Skeletal muscle cell (primary cell): ENCODE results near the gene SEMA3C.

Source experiments
- DNase-seq: peaks from one replicate; pipeline ENCODE4 v3.0.0-alpha.2; 2010; ENCODE audit warnings: low read depth
- H3K4me3 ChIP-seq: 2 replicates; pipeline ENCODE4 v1.5.1; 2011; ENCODE audit warnings: low read depth, mild to moderate bottlenecking, control low read depth, low read length, moderate library complexity

The SEMA3C gene

DNA sequence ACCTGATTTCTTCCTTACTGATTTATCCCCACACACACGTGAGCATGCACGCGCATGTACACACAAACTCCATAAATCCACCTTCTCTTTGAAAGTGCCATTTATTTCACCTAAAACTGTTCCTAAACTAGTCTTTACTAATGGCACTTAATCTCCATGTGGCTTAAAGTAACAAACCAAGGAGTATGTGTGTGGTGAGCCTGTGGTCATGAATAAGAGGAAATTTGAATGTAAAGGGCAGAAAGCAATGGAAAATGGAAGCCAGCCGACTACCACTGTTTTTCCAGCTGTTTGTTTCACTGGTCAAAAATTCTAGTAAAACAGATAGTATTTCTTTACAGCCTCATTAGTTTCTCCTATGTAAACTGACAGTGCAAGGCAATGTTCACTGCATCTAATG, 23.8 kb downstream of the SEMA3C start:
- DNase-seq: no peak
- H3K4me3 ChIP-seq: no peak overlapping the region

DNA sequence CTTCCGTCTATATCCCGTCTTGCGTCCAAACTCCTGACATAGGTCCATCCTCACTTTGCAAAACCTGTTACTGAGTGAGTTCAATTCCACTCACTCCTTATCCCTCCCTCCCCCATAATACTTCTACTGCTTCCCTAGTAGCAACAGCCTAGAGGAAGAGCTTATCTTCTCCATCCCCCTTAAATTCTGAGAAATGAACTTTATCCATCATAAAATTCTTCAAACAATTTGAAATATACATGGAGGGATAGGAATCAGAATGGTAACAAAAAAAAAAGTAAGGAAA, 27.6 kb downstream of the SEMA3C start:
- DNase-seq: no peak
- no peak overlapping the region for H3K4me3 ChIP-seq

DNA sequence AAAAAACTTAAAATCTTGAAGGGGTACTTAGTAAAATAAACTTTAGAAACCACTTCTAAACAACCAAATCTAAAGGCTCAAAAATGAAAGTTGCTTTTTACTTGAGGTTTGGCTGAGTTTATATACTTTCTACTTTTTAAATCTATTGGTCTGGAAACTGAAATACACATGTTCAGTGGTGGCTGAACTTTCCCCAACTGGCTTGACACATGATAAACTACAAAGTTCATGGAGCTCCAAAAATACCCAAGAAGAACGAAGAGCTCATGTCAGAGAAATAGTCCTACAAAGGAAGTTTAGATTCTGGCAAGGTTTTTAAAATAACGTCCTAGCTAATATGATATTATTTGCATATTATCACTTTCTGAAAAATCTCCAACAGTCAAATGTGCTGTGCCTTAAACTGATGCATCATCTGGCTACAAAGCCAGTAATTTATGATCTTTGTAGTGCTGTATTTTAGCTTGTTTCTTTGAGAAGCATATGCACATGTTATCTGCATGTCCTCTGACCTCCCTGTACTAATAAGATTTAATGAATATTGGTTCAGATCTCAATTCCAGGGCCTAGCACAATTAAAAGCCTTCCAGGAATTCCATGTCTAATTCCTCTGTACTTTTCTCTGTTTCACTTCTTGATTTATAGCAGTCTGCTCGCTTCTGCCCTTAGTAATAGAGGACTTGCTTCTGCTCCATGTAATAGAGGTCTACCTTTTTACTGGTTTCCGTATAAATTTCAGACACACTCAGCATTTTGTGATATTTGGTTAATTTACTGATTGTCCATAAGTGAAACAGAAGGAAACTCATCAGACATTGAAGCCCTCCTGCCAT, 28.2 kb downstream of the SEMA3C start:
- no peak overlapping the region for H3K4me3 ChIP-seq
- DNase-seq: no peak

GRCh38 chr7:80889525-80889924, 29.3 kb downstream of the SEMA3C start:
- H3K4me3 ChIP-seq: no peak overlapping the region
- DNase-seq: no peak

- no peak overlapping the region for H3K4me3 ChIP-seq
- no peak for DNase-seq
Measured at GRCh38 chr7:80885757-80886156, 33.1 kb downstream of the SEMA3C start.

GRCh38 chr7:80884511-80885195, 34.2 kb downstream of the SEMA3C start:
- DNase-seq: no peak
- no peak overlapping the region for H3K4me3 ChIP-seq

DNA sequence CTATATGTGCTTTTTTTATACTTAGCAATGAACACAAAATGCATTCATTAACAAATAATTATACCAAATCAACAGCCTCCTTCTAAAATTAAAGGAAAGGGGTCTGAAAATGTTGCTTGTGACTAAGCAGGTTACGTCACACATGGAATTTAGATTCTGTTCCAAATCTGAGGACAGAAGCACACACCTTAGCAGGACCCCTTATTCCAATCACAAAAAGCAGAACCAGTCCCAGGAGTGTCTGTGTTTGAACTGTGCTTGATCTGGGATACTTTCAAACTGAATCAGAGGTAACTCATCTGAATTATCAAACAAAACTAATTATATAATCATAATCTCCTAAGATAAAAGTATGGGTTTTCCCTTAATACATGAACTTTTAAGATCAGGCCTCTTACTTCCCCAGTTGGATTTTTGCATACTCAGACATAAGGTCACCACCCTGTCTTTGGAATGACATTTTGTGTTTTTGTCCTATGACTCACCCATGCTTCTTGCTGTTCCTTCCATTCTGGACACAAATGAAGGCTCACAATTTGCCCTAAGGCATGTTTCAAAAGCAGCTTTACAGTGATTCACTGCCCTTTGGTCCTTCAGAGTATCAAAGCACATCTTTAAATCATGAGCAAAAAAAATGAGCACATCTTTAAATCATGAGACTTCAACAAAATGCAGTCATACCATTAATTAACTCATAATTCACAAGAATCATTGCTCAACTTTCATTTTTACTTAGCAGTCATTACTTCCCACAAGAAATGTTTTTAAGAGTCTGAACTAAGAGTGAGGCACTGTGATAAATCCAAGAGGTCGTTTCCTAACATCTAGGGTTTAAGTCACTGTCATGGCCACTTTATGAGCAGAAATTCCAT, 35.5 kb downstream of the SEMA3C start:
- H3K4me3 ChIP-seq: no peak overlapping the region
- DNase-seq: peak; percentile 98

GRCh38 chr7:80882213-80882801, 36.5 kb downstream of the SEMA3C start:
- no peak for DNase-seq
- H3K4me3 ChIP-seq: no peak overlapping the region

- DNase-seq: no peak
- no peak overlapping the region for H3K4me3 ChIP-seq
Measured at GRCh38 chr7:80881351-80881900, 37.4 kb downstream of the SEMA3C start.

GRCh38 chr7:80879849-80880248, 39.0 kb downstream of the SEMA3C start:
- DNase-seq: no peak

GRCh38 chr7:80876894-80877414, 41.9 kb downstream of the SEMA3C start:
- peak; percentile 56 for DNase-seq
- H3K4me3 ChIP-seq: no peak overlapping the region

More at GRCh38 chr7:80879849-80880248, 39.0 kb downstream of the SEMA3C start:
- no peak overlapping the region for H3K4me3 ChIP-seq

GRCh38 chr7:80875537-80876120, 43.2 kb downstream of the SEMA3C start:
- no peak for DNase-seq
- no peak overlapping the region for H3K4me3 ChIP-seq

GRCh38 chr7:80873140-80873539, 45.7 kb downstream of the SEMA3C start:
- no peak for DNase-seq

GRCh38 chr7:80871228-80871627, 47.6 kb downstream of the SEMA3C start:
- DNase-seq: no peak

More at GRCh38 chr7:80873140-80873539, 45.7 kb downstream of the SEMA3C start:
- no peak overlapping the region for H3K4me3 ChIP-seq

GRCh38 chr7:80870813-80871212, 48.0 kb downstream of the SEMA3C start:
- DNase-seq: no peak

More at GRCh38 chr7:80871228-80871627, 47.6 kb downstream of the SEMA3C start:
- H3K4me3 ChIP-seq: no peak overlapping the region

GRCh38 chr7:80869821-80870751, 48.8 kb downstream of the SEMA3C start:
- DNase-seq: no peak
- H3K4me3 ChIP-seq: no peak overlapping the region

More at GRCh38 chr7:80870813-80871212, 48.0 kb downstream of the SEMA3C start:
- H3K4me3 ChIP-seq: no peak overlapping the region

DNA sequence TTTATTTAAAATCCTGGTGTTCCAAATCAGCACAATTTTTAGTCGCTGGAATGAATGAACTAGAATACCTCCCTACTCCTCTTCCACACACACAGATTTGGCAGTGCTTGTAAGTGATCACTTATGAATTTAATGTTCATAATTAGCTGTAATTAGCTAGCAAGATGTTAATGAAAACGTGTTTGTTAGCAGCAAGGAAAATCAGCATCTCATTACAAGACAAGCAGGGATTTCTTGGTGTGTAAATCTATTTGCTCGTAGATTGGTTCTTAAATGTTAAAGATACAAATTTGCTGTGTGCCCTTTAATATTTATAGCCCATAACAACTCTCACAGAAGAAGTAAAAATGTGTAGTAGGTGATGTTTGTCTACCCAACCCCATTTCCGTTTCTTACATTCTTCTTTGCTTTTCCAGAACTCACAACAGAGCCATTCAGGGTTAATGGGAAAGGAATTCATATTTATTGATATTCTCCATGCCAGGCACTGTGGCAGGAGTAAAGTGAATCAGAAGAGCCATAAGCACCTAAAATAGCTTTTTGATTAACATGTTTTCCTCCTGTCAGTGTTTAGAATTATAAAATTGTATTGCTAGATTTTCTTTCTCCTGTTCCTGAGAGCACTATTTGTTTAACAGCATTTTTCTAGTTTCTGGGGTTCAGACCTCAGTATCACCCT, 49.6 kb downstream of the SEMA3C start:
- H3K4me3 ChIP-seq: no peak overlapping the region
- no peak for DNase-seq
